Prostate gland (tissue), 2 donors: ENCODE measurements around the gene UNC93A. TPM values are rescaled to one million over a fixed set of nuclear protein-coding genes. Genes with fewer than 3 reads are reported as not detected.
"Not testable (repeated sequence)": the region's sequence is repeated elsewhere in the genome, so short reads cannot be mapped to it uniquely, and the experiment has no call there.

Experiments used
- DNase-seq: peaks from one replicate; pipeline ENCODE4 v3.0.0-alpha.2; 2019; ENCODE audit warnings: low spot score
- H3K27ac ChIP-seq, 2 donors: fragments of 200-600 bp; sonication (generic); 2 replicates each; pipeline ENCODE4 v1.5.1; 2017 to 2019
- H3K27me3 ChIP-seq: fragments of 200-600 bp; sonication (generic); replicated peaks from 2 replicates; pipeline ENCODE4 v1.5.1; 2019; ENCODE audit not compliant: insufficient read depth
- H3K36me3 ChIP-seq, 2 donors: fragments of 200-600 bp; sonication (generic); 1 replicate in 1 of 2; 2 replicates in 1 of 2; pipeline versions ENCODE4 v1.5.1 to v1.8.1; 2017 to 2019
- H3K4me1 ChIP-seq: fragments of 200-600 bp; sonication (generic); replicated peaks from 2 replicates; pipeline ENCODE4 v1.5.1; 2019
- H3K4me3 ChIP-seq, 2 donors: fragments of 200-600 bp; sonication (generic); 2 replicates each; pipeline ENCODE4 v1.5.1; 2017 to 2019
- H3K9me3 ChIP-seq: fragments of 200-600 bp; sonication (generic); 2 replicates; pipeline ENCODE4 v1.5.1; 2017
- CTCF ChIP-seq, 4 experiments: fragments of 200-600 bp in 2 of 4; fragments of 450-650 bp in 2 of 4; sonication (generic) in 2 of 4; IDR thresholded peaks; 1 replicate in 3 of 4; 2 replicates in 1 of 4; pipeline ENCODE4 v1.5.1; 2016 to 2019; ENCODE audit warnings: antibody characterized with exemption in 4 of 4, mild to moderate bottlenecking in 2 of 4, moderate library complexity in 2 of 4
- POLR2A ChIP-seq: fragments of 450-650 bp; IDR thresholded peaks from one replicate; pipeline ENCODE4 v1.6.1; 2016; ENCODE audit warnings: antibody characterized with exemption, mild to moderate bottlenecking
- POLR2AphosphoS5 ChIP-seq: sonication (generic); formaldehyde crosslinking; IDR thresholded peaks from one replicate; pipeline ENCODE4 v1.6.1; 2017; ENCODE audit warnings: antibody characterized with exemption
- WGBS: methylation state at CpG from one replicate; pipeline ENCODE4 v1.1.5; 2018; 5-methylcytosine and 5-hydroxymethylcytosine counted together
- intact Hi-C: fragments of 100-400 bp; cut with DNase I; formaldehyde crosslinking; loops from one replicate; pipeline ENCODE4 v1.14.2; 2022
- total RNA-seq, 2 donors: library from RNA; depleted of rRNA; stranded (reverse); fragments of >200 nt; gene quantifications; one replicate each; pipeline ENCODE4 v1.1.0, GENCODE V29; 2016

The UNC93A gene
- total RNA-seq, 2 donors from 2014 or later = 0.51 to 0.55 TPM

- no peak overlapping the region for H3K27ac ChIP-seq
- no peaks in the 10 kb centered on the region for H3K4me1 ChIP-seq
- DNase-seq = no peak
- no peak for TF ChIP-seq POLR2AphosphoS5
- no peak for TF ChIP-seq CTCF (IDR thresholded peaks at IDR 0.05)
- no peak for TF ChIP-seq POLR2A
- H3K9me3 ChIP-seq = no peaks in the 10 kb centered on the region
- no peaks in the 10 kb centered on the region for H3K36me3 ChIP-seq
- no peaks in the 10 kb centered on the region for H3K27me3 ChIP-seq
- intact Hi-C loops = no loop called here
- 92% methylated on average over 5 of the region's 5 CpGs for WGBS
- H3K4me3 ChIP-seq = no peak overlapping the region
Observed at GRCh38 chr6:167308207-167308606, 17.1 kb downstream of the UNC93A start.

- 61% methylated on average over 17 of the region's 17 CpGs for WGBS
Observed at GRCh38 chr6:167309355-167310192, 18.5 kb downstream of the UNC93A start.

GRCh38 chr6:167311286-167311685, 20.2 kb downstream of the UNC93A start:
- intact Hi-C loops = no loop called here
- H3K9me3 ChIP-seq = no peaks in the 10 kb centered on the region
- no peaks in the 10 kb centered on the region for H3K36me3 ChIP-seq
- no peak overlapping the region for H3K4me3 ChIP-seq
- no peak for DNase-seq
- TF ChIP-seq CTCF (IDR thresholded peaks at IDR 0.05) (no peak), POLR2AphosphoS5 (no peak), POLR2A (no peak)
- H3K27me3 ChIP-seq = no peaks in the 10 kb centered on the region
- WGBS = 71% methylated on average over 2 of the region's 2 CpGs
- H3K4me1 ChIP-seq = no peaks in the 10 kb centered on the region
- no peak overlapping the region for H3K27ac ChIP-seq

More at GRCh38 chr6:167309355-167310192, 18.5 kb downstream of the UNC93A start:
- H3K36me3 ChIP-seq, H3K27me3 ChIP-seq, H3K27ac ChIP-seq, intact Hi-C loops, H3K9me3 ChIP-seq, H3K4me3 ChIP-seq, DNase-seq, H3K4me1 ChIP-seq: not testable (repeated sequence)

DNA sequence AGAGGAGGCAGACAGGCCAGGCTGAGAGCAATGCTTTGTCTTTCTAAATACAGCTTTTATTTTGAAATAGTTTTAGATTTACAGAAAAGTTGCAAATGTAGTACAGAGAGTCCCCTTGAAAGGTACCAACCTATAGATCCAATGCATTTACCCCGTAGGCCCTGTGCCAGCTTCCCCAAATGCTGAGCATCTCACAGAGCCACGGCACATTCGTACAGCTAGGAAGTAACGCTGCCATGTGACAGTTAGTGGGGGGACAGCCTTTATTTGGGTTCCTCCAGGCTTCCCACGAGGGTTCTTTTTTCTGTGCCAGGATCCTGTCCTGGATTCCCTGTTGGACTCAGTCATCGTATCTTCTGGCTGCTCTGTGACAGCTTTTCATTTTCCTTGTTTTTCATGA, 20.6 kb downstream of the UNC93A start:
- 71% methylated on average over 6 of the region's 6 CpGs for WGBS
- H3K27ac ChIP-seq, intact Hi-C loops: not testable (repeated sequence)

DNA sequence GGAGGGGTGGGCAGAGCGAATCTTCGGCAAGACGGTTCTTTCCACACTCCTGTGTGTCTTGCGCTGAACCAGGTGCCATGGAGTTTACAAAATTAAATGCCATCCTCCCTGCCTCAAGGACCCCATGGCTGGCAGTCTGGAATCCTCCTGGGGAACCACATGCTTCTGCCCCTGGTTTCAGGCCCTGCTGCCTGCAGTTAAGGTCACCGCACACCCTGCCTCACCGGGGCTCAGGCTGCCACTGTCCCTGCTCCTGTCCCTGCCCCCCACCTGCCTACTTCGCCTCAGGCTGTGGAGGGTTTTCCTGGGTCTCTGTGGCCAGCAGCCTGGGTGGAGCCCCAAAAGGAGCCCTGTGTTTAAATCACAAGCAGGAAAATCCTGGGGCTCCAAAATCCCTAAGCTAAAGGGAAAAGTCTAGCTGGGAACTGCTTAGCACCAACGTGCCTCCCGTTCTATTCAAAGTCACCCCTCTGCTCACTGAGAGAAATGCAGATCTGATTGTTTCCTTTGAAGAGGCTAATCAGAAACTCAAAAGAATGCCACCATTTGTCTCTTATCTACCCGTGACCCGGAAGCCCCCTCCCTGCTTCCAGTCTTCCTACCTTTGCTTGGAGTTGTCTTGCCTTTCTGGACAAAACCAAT, 23.2 kb downstream of the UNC93A start:
- H3K36me3 ChIP-seq = no peaks in the 10 kb centered on the region
- H3K9me3 ChIP-seq = no peaks in the 10 kb centered on the region
- no peak for DNase-seq
- intact Hi-C loops = no loop called here
- no peak overlapping the region for H3K4me3 ChIP-seq
- 78% methylated on average over 11 of the region's 11 CpGs for WGBS
- TF ChIP-seq POLR2AphosphoS5 (no peak), CTCF (IDR thresholded peaks at IDR 0.05) (no peak), POLR2A (no peak)
- no peaks in the 10 kb centered on the region for H3K27me3 ChIP-seq
- no peak overlapping the region for H3K27ac ChIP-seq
- no peaks in the 10 kb centered on the region for H3K4me1 ChIP-seq

More for the DNA sequence above, 20.6 kb downstream of the UNC93A start:
- not testable (repeated sequence) for H3K36me3 ChIP-seq, H3K4me3 ChIP-seq, H3K9me3 ChIP-seq, H3K4me1 ChIP-seq, H3K27me3 ChIP-seq, DNase-seq
